ENCODE measurements around the gene TRAF6. TPM values are rescaled to one million over a fixed set of nuclear protein-coding genes. Genes with fewer than 3 reads are reported as not detected.

Gene TRAF6
- total RNA-seq, 1 experiment from 2014 or later: 10.9 TPM

DNA sequence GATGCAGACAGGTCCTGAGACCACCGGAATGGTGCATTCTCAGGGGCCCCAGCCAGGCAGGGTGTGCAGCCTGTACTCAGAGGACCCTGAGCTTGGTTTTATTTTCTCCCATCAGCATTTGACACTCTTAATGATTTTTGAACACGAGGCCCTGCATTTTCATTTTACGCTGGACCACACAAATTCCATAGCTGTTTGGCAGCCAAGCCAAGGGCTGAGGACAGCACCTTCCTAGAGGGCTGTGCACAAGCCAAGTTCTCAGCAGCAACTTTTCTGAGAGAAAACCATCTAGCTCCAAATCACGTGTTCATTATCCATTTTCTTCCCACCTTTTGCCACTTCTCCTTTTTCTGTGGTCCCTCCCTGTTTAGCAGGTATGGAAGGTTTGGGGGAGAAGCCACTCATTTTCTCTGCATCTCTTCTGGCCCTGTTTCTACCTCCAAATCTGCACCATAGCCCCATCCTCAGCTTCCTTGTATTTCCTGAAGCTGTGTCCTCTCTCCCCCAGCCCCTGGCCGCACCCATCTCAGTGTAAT lies 60.4 kb downstream of the TRAF6 start:
- H3K9me3 Mint-ChIP-seq (ENCODE audit: unreplicated experiment): no peaks in the 10 kb centered on the region
- Histone ChIP-seq H3K9me3 (no peaks in the 10 kb centered on the region), H3K27me3 (replicated peaks; ENCODE audit: control insufficient read depth, insufficient read depth, low read length) (no peaks in the 10 kb centered on the region), H3K36me3 (ENCODE audit: control insufficient read depth, insufficient read depth, low read length) (no peaks in the 10 kb centered on the region), H3K4me3 (ENCODE audit: low read depth, low read length) (no peak overlapping the region), H3K4me1 (peaks cover 27% of the 10 kb centered on the region)
- no peak overlapping the region for H3K4me3 Mint-ChIP-seq (ENCODE audit: unreplicated experiment)
- no TSS peak for BruUV-seq (replicated peaks)
- H3K4me1 Mint-ChIP-seq (ENCODE audit: low read depth, unreplicated experiment): peaks cover 35% of the 10 kb centered on the region
- intact Hi-C loops (cut with micrococcal nuclease; ENCODE audit: unreplicated experiment): no loop called here
- CTCF ChIA-PET: no interaction called here
- peaks cover 2% of the 10 kb centered on the region for H3K27me3 Mint-ChIP-seq (ENCODE audit: insufficient read depth, unreplicated experiment)
- no peak overlapping the region for H3K27ac Mint-ChIP-seq (ENCODE audit: unreplicated experiment)
- no peak for TF ChIP-seq CTCF (IDR thresholded peaks at IDR 0.05; ENCODE audit: insufficient read depth in 1 of 2, low read depth in 1 of 2, low read length in 1 of 2, severe bottlenecking in 1 of 2, unreplicated experiment in 1 of 2)
- H3K36me3 Mint-ChIP-seq (ENCODE audit: insufficient read depth, unreplicated experiment): no peaks in the 10 kb centered on the region
- DNase-seq: no peak
- POLR2A ChIA-PET: no interaction called here

- intact Hi-C loops (cut with micrococcal nuclease; ENCODE audit: unreplicated experiment): no loop called here
- peaks cover 10% of the 10 kb centered on the region for H3K4me1 ChIP-seq
- Mint-ChIP-seq H3K36me3 (ENCODE audit: insufficient read depth, unreplicated experiment) (no peaks in the 10 kb centered on the region), H3K4me1 (ENCODE audit: low read depth, unreplicated experiment) (peaks cover 18% of the 10 kb centered on the region), H3K27ac (ENCODE audit: unreplicated experiment) (no peak overlapping the region), H3K9me3 (ENCODE audit: unreplicated experiment) (no peaks in the 10 kb centered on the region), H3K4me3 (ENCODE audit: unreplicated experiment) (no peak overlapping the region), H3K27me3 (ENCODE audit: insufficient read depth, unreplicated experiment) (peaks cover 2% of the 10 kb centered on the region)
- CTCF ChIA-PET: no interaction called here
- H3K27me3 ChIP-seq (replicated peaks; ENCODE audit: control insufficient read depth, insufficient read depth, low read length): no peaks in the 10 kb centered on the region
- TF ChIP-seq CTCF (IDR thresholded peaks at IDR 0.05; ENCODE audit: insufficient read depth in 1 of 2, low read depth in 1 of 2, low read length in 1 of 2, severe bottlenecking in 1 of 2, unreplicated experiment in 1 of 2): no peak
- no TSS peak for BruUV-seq (replicated peaks)
- H3K9me3 ChIP-seq: no peaks in the 10 kb centered on the region
- POLR2A ChIA-PET: no interaction called here
- peak; percentile 14 to 57 for DNase-seq
- no peak overlapping the region for H3K4me3 ChIP-seq (ENCODE audit: low read depth, low read length)
- H3K36me3 ChIP-seq (ENCODE audit: control insufficient read depth, insufficient read depth, low read length): no peaks in the 10 kb centered on the region
Measured at GRCh38 chr11:36447947-36448346, 62.1 kb downstream of the TRAF6 start.

DNA sequence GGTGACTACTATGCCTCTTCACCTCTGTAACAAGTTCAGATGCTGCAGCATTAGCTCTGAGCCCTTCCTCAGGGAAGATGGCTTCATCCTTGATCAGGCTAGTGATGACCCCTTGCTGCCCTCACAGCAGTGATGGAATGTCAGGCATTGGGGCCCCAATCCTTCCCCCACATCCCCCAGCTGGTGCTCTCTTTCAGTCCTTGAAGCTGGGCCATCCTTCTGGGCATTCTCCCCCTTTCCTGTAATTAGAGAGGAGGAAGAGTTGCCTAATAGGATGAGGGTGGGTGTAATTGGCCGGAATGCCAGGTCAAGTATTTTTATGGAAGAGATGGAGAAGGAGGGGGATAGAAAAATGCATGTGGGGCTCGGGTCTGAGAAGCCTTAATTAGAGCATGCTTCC lies 62.6 kb downstream of the TRAF6 start:
- no peaks in the 10 kb centered on the region for H3K36me3 ChIP-seq (ENCODE audit: control insufficient read depth, insufficient read depth, low read length)
- H3K9me3 Mint-ChIP-seq (ENCODE audit: unreplicated experiment): peaks cover under 1% of the 10 kb centered on the region
- no peaks in the 10 kb centered on the region for H3K27me3 ChIP-seq (replicated peaks; ENCODE audit: control insufficient read depth, insufficient read depth, low read length)
- H3K4me3 ChIP-seq (ENCODE audit: low read depth, low read length): no peak overlapping the region
- H3K36me3 Mint-ChIP-seq (ENCODE audit: insufficient read depth, unreplicated experiment): no peaks in the 10 kb centered on the region
- intact Hi-C loops (cut with micrococcal nuclease; ENCODE audit: unreplicated experiment): no loop called here
- ChIA-PET POLR2A (no interaction called here), CTCF (no interaction called here)
- peaks cover 2% of the 10 kb centered on the region for H3K27me3 Mint-ChIP-seq (ENCODE audit: insufficient read depth, unreplicated experiment)
- peaks cover 13% of the 10 kb centered on the region for H3K4me1 Mint-ChIP-seq (ENCODE audit: low read depth, unreplicated experiment)
- H3K4me3 Mint-ChIP-seq (ENCODE audit: unreplicated experiment): no peak overlapping the region
- H3K27ac Mint-ChIP-seq (ENCODE audit: unreplicated experiment): no peak overlapping the region
- peaks cover 6% of the 10 kb centered on the region for H3K4me1 ChIP-seq
- no peaks in the 10 kb centered on the region for H3K9me3 ChIP-seq
- no peak for TF ChIP-seq CTCF (IDR thresholded peaks at IDR 0.05; ENCODE audit: insufficient read depth in 1 of 2, low read depth in 1 of 2, low read length in 1 of 2, severe bottlenecking in 1 of 2, unreplicated experiment in 1 of 2)
- BruUV-seq (replicated peaks): no TSS peak
- no peak for DNase-seq
